ENCODE data around the gene LDAH.

DNA sequence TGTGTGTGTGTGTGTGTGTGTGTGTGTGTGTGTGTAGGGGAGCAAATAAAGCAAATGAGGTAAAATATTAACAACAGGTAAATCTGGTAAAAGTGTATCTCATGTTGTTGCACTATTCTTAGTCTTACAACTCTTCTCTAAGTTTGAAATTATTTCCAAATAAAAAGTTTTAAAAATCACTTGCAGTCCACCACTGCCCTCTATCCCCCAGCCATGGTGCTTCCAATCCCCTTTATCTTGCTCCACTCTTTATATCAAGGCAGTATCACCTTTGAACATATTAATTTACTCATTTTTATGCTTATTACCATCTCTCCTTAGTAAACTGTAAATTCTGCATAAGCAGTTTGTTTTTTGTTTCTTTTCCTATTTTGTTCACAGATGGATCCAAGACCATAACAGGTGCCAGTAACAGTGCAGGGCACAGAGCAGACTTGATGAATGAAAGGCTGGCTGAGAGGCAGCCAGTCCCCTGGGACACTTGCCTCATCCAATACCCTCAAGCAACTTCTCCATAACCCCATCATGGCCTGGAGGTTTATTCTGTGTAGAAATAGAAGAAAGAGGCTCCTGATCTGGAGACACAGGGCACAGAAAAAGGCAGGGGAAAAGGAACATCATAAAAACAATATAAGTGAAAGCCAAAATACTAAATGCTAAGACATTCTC lies 67.6 kb downstream of the LDAH start:
- no peak for TF ChIP-seq NR2C2 (IDR thresholded peaks at IDR 0.05; ENCODE audit: borderline replicate concordance, control insufficient read depth, insufficient read length, low read depth)
- no peak for TF ChIP-seq NR2C1 (IDR thresholded peaks at IDR 0.05)
- no peak for TF ChIP-seq SUZ12 (IDR thresholded peaks at IDR 0.05; ENCODE audit: unreplicated experiment)
- no peak for TF ChIP-seq SMC3 (IDR thresholded peaks at IDR 0.05; ENCODE audit: borderline replicate concordance, low read length)
- TF ChIP-seq CHD2 (IDR thresholded peaks at IDR 0.05; ENCODE audit: borderline replicate concordance, low read depth, low read length), result no peak
- no peak for TF ChIP-seq RAD51 (IDR thresholded peaks at IDR 0.05)
- TF ChIP-seq SRF (IDR thresholded peaks at IDR 0.05; ENCODE audit: low read depth in 2 of 2, low read length in 2 of 2), result no peak
- TF ChIP-seq POLR2A (IDR thresholded peaks at IDR 0.05; ENCODE audit: low read depth, low read length), result no peak
- no peak for TF ChIP-seq ZNF384 (IDR thresholded peaks at IDR 0.05; ENCODE audit: borderline replicate concordance, low read depth, low read length)
- TF ChIP-seq, protein P1, sequence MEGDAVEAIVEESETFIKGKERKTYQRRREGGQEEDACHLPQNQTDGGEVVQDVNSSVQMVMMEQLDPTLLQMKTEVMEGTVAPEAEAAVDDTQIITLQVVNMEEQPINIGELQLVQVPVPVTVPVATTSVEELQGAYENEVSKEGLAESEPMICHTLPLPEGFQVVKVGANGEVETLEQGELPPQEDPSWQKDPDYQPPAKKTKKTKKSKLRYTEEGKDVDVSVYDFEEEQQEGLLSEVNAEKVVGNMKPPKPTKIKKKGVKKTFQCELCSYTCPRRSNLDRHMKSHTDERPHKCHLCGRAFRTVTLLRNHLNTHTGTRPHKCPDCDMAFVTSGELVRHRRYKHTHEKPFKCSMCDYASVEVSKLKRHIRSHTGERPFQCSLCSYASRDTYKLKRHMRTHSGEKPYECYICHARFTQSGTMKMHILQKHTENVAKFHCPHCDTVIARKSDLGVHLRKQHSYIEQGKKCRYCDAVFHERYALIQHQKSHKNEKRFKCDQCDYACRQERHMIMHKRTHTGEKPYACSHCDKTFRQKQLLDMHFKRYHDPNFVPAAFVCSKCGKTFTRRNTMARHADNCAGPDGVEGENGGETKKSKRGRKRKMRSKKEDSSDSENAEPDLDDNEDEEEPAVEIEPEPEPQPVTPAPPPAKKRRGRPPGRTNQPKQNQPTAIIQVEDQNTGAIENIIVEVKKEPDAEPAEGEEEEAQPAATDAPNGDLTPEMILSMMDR (IDR thresholded peaks at IDR 0.05 in 2 of 3, conservative IDR thresholded peaks at IDR 0.05 in 1 of 3; ENCODE audit: control insufficient read depth in 2 of 3, extremely low read depth in 1 of 3, insufficient read depth in 1 of 3, low read depth in 3 of 3, low read length in 3 of 3), result no peak
- no peak for TF ChIP-seq TAF1 (IDR thresholded peaks at IDR 0.05; ENCODE audit: borderline replicate concordance, low read depth, low read length)
- TF ChIP-seq EP300 (IDR thresholded peaks at IDR 0.05; ENCODE audit: borderline replicate concordance in 1 of 2, control insufficient read depth in 1 of 2, low read depth in 2 of 2, low read length in 2 of 2), result no peak

Measured in GM12878 (cell line).